Brain microvascular endothelial cell (primary cell): ENCODE measurements around the gene MFSD6.
A peak's percentile ranks its signal among the peaks of the same experiment; 100 is the strongest.

Source experiments
- DNase-seq: peaks from one replicate; pipeline ENCODE4 v3.0.0-alpha.2; 2020
- H3K27ac ChIP-seq: fragments of 250-450 bp; sonication (Bioruptor Pico); 2 replicates; pipeline ENCODE4 v1.5.1; 2020; ENCODE audit warnings: mild to moderate bottlenecking, moderate library complexity
- H3K27me3 ChIP-seq: fragments of 250-450 bp; sonication (Bioruptor Pico); replicated peaks from 2 replicates; pipeline ENCODE4 v1.5.1; 2020; ENCODE audit warnings: mild to moderate bottlenecking
- H3K36me3 ChIP-seq: fragments of 250-450 bp; sonication (Bioruptor Pico); replicated peaks from 2 replicates; pipeline ENCODE4 v1.5.1; 2020; ENCODE audit warnings: mild to moderate bottlenecking
- H3K4me3 ChIP-seq: 2 replicates; pipeline ENCODE4 v1.5.1; 2011; ENCODE audit warnings: low read depth, mild to moderate bottlenecking, control low read depth, low read length, moderate library complexity
- in situ Hi-C: cut with HindIII; loops from 2 replicates; pipeline ENCODE4 v1.10.0; 2017; ENCODE audit warnings: low sequenced_read_pairs, low pct_ligation_motif_present
- TF ChIP-seq, protein P1 (sequence below): IDR thresholded peaks from 2 replicates; pipeline ENCODE4 v1.5.1; 2011; ENCODE audit warnings: low read depth, mild to moderate bottlenecking, moderate library complexity, low read length, control low read depth, inconsistent platforms; ENCODE audit errors: missing control alignments

The MFSD6 gene

DNA sequence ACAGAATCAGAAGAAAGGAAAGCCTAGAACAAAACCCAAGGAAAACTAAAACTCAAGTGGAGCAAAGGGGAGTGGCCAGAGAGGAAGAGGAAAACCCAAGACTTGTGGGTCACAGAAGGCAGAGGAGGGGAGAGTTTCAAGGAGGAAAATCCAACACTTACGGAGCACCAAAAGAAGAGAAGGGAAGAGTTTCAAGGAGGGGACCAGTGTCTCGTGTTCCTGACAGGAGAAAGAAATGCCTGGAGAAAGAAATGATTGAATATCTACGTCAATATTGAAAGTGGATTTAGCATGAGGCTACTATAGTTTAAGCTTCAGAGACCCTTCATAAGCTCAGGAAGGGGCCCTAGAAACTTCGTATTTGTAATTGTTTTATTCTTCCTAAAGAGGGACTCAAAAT is 1.4 kb upstream of the MFSD6 start:
- no peaks in the 10 kb centered on the region for H3K36me3 ChIP-seq
- TF ChIP-seq, protein P1, sequence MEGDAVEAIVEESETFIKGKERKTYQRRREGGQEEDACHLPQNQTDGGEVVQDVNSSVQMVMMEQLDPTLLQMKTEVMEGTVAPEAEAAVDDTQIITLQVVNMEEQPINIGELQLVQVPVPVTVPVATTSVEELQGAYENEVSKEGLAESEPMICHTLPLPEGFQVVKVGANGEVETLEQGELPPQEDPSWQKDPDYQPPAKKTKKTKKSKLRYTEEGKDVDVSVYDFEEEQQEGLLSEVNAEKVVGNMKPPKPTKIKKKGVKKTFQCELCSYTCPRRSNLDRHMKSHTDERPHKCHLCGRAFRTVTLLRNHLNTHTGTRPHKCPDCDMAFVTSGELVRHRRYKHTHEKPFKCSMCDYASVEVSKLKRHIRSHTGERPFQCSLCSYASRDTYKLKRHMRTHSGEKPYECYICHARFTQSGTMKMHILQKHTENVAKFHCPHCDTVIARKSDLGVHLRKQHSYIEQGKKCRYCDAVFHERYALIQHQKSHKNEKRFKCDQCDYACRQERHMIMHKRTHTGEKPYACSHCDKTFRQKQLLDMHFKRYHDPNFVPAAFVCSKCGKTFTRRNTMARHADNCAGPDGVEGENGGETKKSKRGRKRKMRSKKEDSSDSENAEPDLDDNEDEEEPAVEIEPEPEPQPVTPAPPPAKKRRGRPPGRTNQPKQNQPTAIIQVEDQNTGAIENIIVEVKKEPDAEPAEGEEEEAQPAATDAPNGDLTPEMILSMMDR: no peak
- in situ Hi-C loops: no loop called here
- H3K4me3 ChIP-seq: no peak overlapping the region
- H3K27ac ChIP-seq: no peak overlapping the region
- no peaks in the 10 kb centered on the region for H3K27me3 ChIP-seq
- no peak for DNase-seq

DNA sequence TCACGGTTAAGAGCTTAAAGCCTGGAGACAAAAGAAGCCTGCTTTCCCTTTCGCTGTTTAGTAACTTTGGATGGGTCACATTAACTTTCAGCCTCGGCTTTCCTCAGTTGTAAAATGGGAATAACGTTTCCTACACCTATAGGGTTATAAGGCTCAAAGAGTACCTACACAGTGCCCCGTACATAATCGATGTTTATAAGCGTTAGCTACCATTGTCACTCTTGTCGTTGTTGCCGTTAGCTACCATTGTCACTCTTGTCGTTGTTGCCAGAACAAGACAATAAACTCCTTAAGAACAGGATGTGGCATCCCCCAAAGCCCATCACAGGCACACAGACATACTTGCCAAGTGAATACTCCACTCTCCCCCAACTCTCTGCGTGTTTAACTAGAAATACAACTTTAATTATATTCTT is 901 bp upstream of the MFSD6 start:
- no peaks in the 10 kb centered on the region for H3K36me3 ChIP-seq
- no peak for DNase-seq
- no peak overlapping the region for H3K27ac ChIP-seq
- in situ Hi-C loops: no loop called here
- no peak overlapping the region for H3K4me3 ChIP-seq
- TF ChIP-seq, protein P1: no peak
- no peaks in the 10 kb centered on the region for H3K27me3 ChIP-seq

DNA sequence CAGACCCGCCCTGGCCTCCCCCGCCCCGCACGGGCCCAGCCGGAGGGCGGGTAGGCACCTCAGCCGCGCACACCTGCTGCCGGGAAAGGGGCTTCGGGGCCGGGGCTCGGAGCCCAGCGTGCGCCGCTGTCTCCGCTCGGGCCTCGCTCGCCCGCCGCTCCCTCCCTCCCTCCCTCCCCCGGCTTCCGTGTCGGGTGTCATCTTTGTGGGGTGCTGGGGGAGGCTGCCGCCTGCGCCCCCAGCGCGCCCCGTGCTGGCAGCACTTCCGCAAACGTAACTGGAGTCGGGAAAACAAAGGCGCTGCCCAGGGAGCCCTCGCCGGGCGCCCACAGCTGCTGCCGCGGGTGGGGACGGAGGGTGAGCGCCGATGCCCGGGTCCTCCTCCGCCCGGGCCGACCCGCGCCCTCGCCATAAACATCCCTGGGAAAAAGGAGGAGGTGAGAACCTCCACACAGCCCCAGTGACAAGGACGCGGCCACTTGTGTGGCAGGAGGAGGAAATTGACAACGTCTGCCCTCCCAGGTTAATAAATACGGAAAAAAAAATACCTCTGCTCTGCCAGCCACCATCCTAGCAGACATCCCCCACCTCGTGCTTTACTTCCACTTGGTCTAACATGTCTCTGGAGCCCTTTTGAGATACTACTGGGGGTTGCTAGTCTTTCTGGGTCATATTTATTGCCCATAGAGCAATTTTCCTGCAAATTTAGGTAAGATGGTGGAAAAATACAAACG is 550 bp downstream of the MFSD6 start:
- in situ Hi-C loops: no loop called here
- H3K27ac ChIP-seq: no peak overlapping the region
- H3K4me3 ChIP-seq: peak overlapping the region; percentile 59
- no peak for DNase-seq
- TF ChIP-seq, protein P1: no peak
- no peaks in the 10 kb centered on the region for H3K27me3 ChIP-seq
- no peaks in the 10 kb centered on the region for H3K36me3 ChIP-seq

DNA sequence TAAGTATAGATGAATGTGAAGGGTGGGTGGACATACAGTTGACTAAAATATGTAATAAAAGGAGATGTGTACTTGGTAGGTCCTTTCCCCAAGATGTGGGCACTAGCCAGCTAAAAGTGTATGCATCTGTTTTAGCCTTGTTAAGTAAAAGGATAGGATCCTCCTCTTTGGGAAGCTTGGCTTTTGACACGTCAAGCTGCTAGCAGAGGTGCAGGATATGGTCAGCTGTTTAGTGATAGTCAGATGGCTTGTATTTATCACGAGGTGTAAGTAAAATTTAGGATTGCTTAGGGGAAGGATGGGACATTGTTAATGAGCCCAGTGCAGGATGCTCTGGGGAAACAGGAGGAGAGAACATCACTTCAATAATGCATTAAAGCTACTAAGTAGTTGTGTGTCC is 1.5 kb downstream of the MFSD6 start:
- H3K36me3 ChIP-seq: no peaks in the 10 kb centered on the region
- no peak for DNase-seq
- H3K4me3 ChIP-seq: no peak overlapping the region
- in situ Hi-C loops: no loop called here
- no peaks in the 10 kb centered on the region for H3K27me3 ChIP-seq
- TF ChIP-seq, protein P1: no peak
- no peak overlapping the region for H3K27ac ChIP-seq

DNA sequence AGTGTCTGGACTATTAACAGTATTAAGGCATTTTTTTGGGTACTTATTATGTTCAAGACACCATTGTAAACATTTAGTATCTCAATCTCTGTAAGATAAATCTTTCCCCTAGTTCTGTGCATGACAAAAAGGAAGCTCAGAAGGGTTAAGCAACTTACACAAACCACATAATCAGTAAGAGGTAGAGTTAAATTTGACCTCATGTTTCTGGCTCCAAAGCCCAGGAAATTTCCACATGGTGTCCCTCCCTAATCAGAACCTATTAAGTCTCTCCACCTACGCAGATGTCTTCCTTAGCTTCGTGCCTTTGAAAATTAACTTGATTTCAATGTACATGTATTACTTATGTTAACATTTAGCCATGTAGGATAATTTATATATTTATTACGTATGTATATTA is 2.0 kb downstream of the MFSD6 start:
- DNase-seq: no peak
- in situ Hi-C loops: no loop called here
- H3K27me3 ChIP-seq: no peaks in the 10 kb centered on the region
- H3K4me3 ChIP-seq: no peak overlapping the region
- H3K36me3 ChIP-seq: no peaks in the 10 kb centered on the region
- TF ChIP-seq, protein P1: no peak
- H3K27ac ChIP-seq: no peak overlapping the region

DNA sequence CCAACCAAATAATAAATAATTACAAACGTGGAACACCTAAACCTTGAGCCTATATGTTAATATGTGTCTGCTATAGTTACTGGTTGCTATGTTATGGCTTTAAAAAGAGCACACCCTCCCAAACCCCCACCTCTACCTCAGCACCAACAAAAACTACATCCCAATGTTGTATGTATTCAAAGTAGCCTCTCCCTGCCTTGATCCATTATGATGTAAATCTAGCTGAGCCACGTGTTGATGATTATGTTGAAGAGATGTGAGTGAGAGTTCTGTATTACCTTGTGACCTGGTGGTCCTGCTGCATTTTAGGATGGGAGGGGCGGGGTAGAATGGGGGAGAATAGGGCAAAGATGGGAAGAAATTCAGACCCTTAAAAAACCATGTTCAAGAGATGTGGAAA is 4.8 kb downstream of the MFSD6 start:
- Histone ChIP-seq H3K27me3 (no peaks in the 10 kb centered on the region), H3K27ac (no peak overlapping the region), H3K36me3 (no peaks in the 10 kb centered on the region), H3K4me3 (no peak overlapping the region)
- in situ Hi-C loops: no loop called here
- TF ChIP-seq, protein P1: no peak
- no peak for DNase-seq
